Caco-2 (cell line): ENCODE results near the gene IZUMO4. TPM values are rescaled to one million over a fixed set of nuclear protein-coding genes. Genes with fewer than 3 reads are reported as not detected.

ENCODE experiments used
- BruUV-seq: library from RNA; stranded (reverse); fragments of 400-500 nt; replicated peaks from 2 replicates; lab custom pipeline; 2021; lab: Mats Ljungman, UMichigan
- CTCF ChIA-PET: fragments of 300-600 bp; sonication (Branson Sonifier 250); formaldehyde crosslinking; loops from one replicate; lab custom pipeline; 2022; ENCODE audit warnings: antibody characterized with exemption; lab: Charles Lee
- POLR2A ChIA-PET: fragments of 300-600 bp; sonication (Branson Sonifier 250); formaldehyde crosslinking; loops from one replicate; lab custom pipeline; 2022; ENCODE audit warnings: antibody characterized with exemption; lab: Charles Lee
- DNase-seq, 2 experiments: peaks; one replicate each; pipeline versions ENCODE4 v3.0.0 to v3.0.0-alpha.2; 2020 to 2022
- H3K27me3 ChIP-seq: replicated peaks from 2 replicates; pipeline ENCODE4 v1.6.0; 2011; ENCODE audit warnings: low read length; ENCODE audit not compliant: control insufficient read depth, insufficient read depth
- H3K36me3 ChIP-seq: 2 replicates; pipeline ENCODE4 v1.5.1; 2011; ENCODE audit warnings: low read length; ENCODE audit not compliant: control insufficient read depth, insufficient read depth
- H3K4me1 ChIP-seq: fragments of 250-450 bp; sonication (Bioruptor Pico); 2 replicates; pipeline ENCODE4 v1.5.1; 2020; ENCODE audit warnings: mild to moderate bottlenecking
- H3K4me3 ChIP-seq: 2 replicates; pipeline ENCODE4 v1.5.1; 2011; ENCODE audit warnings: low read depth, mild to moderate bottlenecking, control low read depth, low read length
- H3K9me3 ChIP-seq: fragments of 250-450 bp; sonication (Bioruptor Pico); 2 replicates; pipeline ENCODE4 v1.5.1; 2020; ENCODE audit warnings: mild to moderate bottlenecking, moderate library complexity
- H3K27ac Mint-ChIP-seq: one replicate; pipeline ENCODE4 v1.8.0; 2022; ENCODE audit warnings: mixed read lengths; ENCODE audit not compliant: unreplicated experiment
- H3K27me3 Mint-ChIP-seq: one replicate; pipeline ENCODE4 v1.8.0; 2022; ENCODE audit warnings: mixed read lengths; ENCODE audit not compliant: insufficient read depth, unreplicated experiment
- H3K36me3 Mint-ChIP-seq: one replicate; pipeline ENCODE4 v1.8.0; 2022; ENCODE audit warnings: mild to moderate bottlenecking, mixed read lengths; ENCODE audit not compliant: insufficient read depth, unreplicated experiment
- H3K4me1 Mint-ChIP-seq: one replicate; pipeline ENCODE4 v1.8.0; 2022; ENCODE audit warnings: low read depth, mixed read lengths; ENCODE audit not compliant: unreplicated experiment
- H3K4me3 Mint-ChIP-seq: one replicate; pipeline ENCODE4 v1.8.0; 2022; ENCODE audit warnings: mild to moderate bottlenecking, moderate library complexity, mixed read lengths; ENCODE audit not compliant: unreplicated experiment
- H3K9me3 Mint-ChIP-seq: one replicate; pipeline ENCODE4 v1.8.0; 2022; ENCODE audit warnings: mixed read lengths; ENCODE audit not compliant: unreplicated experiment
- intact Hi-C: fragments of 100-400 bp; cut with micrococcal nuclease; formaldehyde crosslinking; loops from one replicate; pipeline ENCODE4 v1.10.0; 2022; ENCODE audit not compliant: unreplicated experiment
- total RNA-seq: library from RNA; stranded (reverse); gene quantifications from 2 replicates; pipeline ENCODE4 v1.2.3, GENCODE V29; 2022
- TF ChIP-seq, protein P1 (sequence below), 2 experiments: fragments of 200-600 bp in 1 of 2; IDR thresholded peaks; 1 replicate in 1 of 2; 2 replicates in 1 of 2; pipeline versions ENCODE4 v1.5.1 to v1.8.0; 2011 to 2022; ENCODE audit warnings: antibody characterized with exemption in 1 of 2, control low read depth in 1 of 2, inconsistent platforms in 1 of 2, low read depth in 1 of 2, low read length in 1 of 2, mild to moderate bottlenecking in 1 of 2, moderate library complexity in 1 of 2; ENCODE audit not compliant: insufficient read depth in 1 of 2, severe bottlenecking in 1 of 2, unreplicated experiment in 1 of 2

The IZUMO4 gene
- total RNA-seq, 1 experiment from 2014 or later: 1.1 TPM

DNA sequence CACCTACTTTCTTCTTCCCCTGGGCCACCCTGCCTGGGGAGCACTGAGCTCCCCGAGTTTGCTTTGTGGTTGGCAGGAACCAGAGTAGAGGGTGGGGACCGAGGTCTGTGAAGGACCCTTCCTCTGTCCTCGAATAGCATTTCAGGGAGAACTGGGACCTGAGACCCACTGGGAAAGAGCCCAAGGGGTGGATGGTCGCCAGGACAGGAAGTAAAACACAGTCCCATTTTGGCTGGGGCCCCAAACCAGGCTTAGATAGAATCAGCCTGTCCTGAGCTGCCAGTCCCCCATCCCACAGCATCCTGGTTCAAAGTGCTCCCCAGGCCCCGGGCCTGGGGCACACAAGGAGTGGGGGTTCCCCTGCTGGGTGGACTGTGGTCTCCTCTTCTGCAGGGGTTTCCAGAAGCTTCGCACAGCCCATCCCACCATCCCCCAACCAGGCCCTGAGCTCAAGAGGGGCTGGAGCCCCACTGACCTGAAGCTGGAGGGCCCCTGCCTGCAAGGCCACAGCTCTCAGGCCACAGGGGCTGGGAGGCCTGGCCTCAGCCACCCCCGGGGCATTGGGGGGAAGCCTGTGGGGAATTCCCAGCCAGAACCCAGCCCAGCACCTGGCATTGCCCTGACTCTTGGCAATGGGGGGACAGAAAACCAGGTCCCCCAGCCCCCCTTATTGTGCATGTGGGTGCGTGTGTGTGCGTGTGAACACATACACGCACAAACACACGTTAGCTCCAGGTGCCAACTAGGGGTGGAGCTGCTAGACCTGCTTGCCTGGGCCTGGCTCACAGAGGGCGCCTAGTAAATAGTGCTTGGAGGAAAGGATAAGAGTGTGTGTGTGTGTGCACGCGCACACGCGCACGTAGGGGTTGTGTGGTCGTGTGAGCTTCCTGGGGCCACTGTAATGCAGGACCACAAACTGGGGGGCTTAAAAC is 44.7 kb upstream of the IZUMO4 start:
- Histone ChIP-seq H3K4me3 (no peak overlapping the region; the same call in none of the 2 replicates), H3K27me3 (no peaks in the 10 kb centered on the region), H3K36me3 (peaks cover 3% of the 10 kb centered on the region; the same call in 1 of the 2 replicates), H3K4me1 (peaks cover 15% of the 10 kb centered on the region), H3K9me3 (no peaks in the 10 kb centered on the region)
- Mint-ChIP-seq H3K9me3 (no peaks in the 10 kb centered on the region), H3K4me1 (no peaks in the 10 kb centered on the region), H3K36me3 (peaks cover 20% of the 10 kb centered on the region), H3K27me3 (no peaks in the 10 kb centered on the region), H3K27ac (peak overlapping the region; percentile 63), H3K4me3 (peak overlapping the region; percentile 77)
- BruUV-seq: no TSS peak
- TF ChIP-seq, protein P1, sequence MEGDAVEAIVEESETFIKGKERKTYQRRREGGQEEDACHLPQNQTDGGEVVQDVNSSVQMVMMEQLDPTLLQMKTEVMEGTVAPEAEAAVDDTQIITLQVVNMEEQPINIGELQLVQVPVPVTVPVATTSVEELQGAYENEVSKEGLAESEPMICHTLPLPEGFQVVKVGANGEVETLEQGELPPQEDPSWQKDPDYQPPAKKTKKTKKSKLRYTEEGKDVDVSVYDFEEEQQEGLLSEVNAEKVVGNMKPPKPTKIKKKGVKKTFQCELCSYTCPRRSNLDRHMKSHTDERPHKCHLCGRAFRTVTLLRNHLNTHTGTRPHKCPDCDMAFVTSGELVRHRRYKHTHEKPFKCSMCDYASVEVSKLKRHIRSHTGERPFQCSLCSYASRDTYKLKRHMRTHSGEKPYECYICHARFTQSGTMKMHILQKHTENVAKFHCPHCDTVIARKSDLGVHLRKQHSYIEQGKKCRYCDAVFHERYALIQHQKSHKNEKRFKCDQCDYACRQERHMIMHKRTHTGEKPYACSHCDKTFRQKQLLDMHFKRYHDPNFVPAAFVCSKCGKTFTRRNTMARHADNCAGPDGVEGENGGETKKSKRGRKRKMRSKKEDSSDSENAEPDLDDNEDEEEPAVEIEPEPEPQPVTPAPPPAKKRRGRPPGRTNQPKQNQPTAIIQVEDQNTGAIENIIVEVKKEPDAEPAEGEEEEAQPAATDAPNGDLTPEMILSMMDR (IDR thresholded peaks at IDR 0.05; ENCODE audit: insufficient read depth in 1 of 2, low read depth in 1 of 2, low read length in 1 of 2, severe bottlenecking in 1 of 2, unreplicated experiment in 1 of 2): no peak
- POLR2A ChIA-PET: interaction anchor here (0.6 kb wide), 2 partner anchors 10 to 14 kb away, joined by 4 to 5 read pairs; no protein-coding TSS in a partner anchor
- intact Hi-C loops: no loop called here
- DNase-seq: no peak
- CTCF ChIA-PET: no interaction called here

DNA sequence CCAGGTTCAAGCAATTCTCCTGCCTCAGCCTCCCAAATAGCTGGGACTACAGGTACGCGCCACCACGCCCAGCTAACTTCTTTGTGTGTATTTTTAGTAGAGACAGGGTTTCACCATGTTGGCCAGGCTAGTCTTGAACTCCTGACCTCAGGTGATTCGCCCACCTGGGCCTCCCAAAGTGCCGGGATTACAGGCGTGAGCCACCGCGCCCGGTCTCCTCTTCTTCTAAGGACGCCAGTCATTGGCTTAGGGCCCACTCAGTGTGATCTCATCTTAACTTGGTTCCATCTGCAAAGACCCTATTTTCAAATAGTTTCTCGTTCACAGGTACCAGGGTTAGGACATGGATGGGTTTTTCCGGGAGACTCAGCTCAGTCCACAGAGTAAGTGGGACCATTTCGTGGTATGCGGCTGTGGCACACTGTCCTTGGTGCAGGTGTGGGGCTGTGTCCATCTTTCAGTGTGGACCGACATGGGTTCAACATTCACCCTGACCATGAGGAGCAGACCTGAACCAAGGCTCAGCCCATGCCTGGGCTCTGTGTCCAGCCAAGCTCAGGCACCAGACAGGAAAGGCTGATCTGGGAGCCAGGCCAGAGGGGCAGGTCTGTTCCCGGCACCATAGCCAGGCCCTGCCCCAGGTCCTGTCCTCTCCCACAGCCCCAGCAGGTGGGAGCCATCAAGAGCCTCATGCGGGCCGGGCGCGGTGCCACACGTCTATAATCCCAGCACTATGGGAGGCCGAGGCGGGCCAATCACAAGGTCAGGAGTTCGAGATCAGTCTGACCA is 42.9 kb upstream of the IZUMO4 start:
- Mint-ChIP-seq H3K27me3 (no peaks in the 10 kb centered on the region), H3K4me1 (no peaks in the 10 kb centered on the region), H3K36me3 (peaks cover 20% of the 10 kb centered on the region), H3K9me3 (no peaks in the 10 kb centered on the region), H3K4me3 (no peak overlapping the region), H3K27ac (no peak overlapping the region)
- H3K36me3 ChIP-seq: peaks cover 2% of the 10 kb centered on the region; the same call in 1 of the 2 replicates
- intact Hi-C loops: no loop called here
- DNase-seq: no peak
- BruUV-seq: no TSS peak
- H3K4me1 ChIP-seq: peaks cover 15% of the 10 kb centered on the region
- no peak overlapping the region for H3K4me3 ChIP-seq
- ChIA-PET POLR2A (no interaction called here), CTCF (interaction anchor here (0.6 kb wide), 1 partner anchor 1110 kb away, joined by 3 read pairs; no protein-coding TSS in a partner anchor)
- no peaks in the 10 kb centered on the region for H3K9me3 ChIP-seq
- TF ChIP-seq, protein P1 (IDR thresholded peaks at IDR 0.05; ENCODE audit: insufficient read depth in 1 of 2, low read depth in 1 of 2, low read length in 1 of 2, severe bottlenecking in 1 of 2, unreplicated experiment in 1 of 2): no peak
- H3K27me3 ChIP-seq: no peaks in the 10 kb centered on the region

DNA sequence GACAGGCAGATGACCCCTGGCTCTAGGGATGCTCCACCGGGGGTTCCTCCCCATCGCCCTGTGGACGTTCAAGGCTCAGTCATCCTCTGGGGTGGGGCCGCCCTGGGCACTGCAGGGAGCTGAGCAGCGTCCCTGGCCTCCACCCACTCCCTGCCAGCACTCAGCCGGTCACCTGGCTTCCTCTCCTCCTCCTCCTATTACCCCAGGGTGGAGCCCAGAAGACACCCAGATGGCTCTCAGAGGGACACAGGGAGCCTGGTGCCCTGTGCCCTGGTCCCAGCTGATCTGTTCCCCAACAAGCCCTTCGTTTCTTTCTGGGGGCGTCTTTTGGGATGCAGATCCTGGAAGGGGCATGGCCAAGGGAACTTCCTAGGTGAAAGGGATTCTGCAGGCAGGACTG is 42.0 kb upstream of the IZUMO4 start:
- Histone ChIP-seq H3K4me1 (peaks cover 13% of the 10 kb centered on the region), H3K4me3 (no peak overlapping the region), H3K36me3 (no peaks in the 10 kb centered on the region), H3K9me3 (no peaks in the 10 kb centered on the region), H3K27me3 (no peaks in the 10 kb centered on the region)
- Mint-ChIP-seq H3K27me3 (no peaks in the 10 kb centered on the region), H3K27ac (no peak overlapping the region), H3K9me3 (no peaks in the 10 kb centered on the region), H3K4me1 (no peaks in the 10 kb centered on the region), H3K4me3 (no peak overlapping the region), H3K36me3 (peaks cover 16% of the 10 kb centered on the region)
- intact Hi-C loops: no loop called here
- no peak for DNase-seq
- TF ChIP-seq, protein P1 (IDR thresholded peaks at IDR 0.05; ENCODE audit: insufficient read depth in 1 of 2, low read depth in 1 of 2, low read length in 1 of 2, severe bottlenecking in 1 of 2, unreplicated experiment in 1 of 2): no peak
- no TSS peak for BruUV-seq
- ChIA-PET CTCF (no interaction called here), POLR2A (no interaction called here)
